Fibroblast of villous mesenchyme (primary cell): Measurements from ENCODE around the gene FRMD5. TPM values are rescaled to one million over a fixed set of nuclear protein-coding genes. Genes with fewer than 3 reads are reported as not detected.
A peak's percentile ranks its signal among the peaks of the same experiment; 100 is the strongest.

Source experiments
- DNase-seq: peaks from one replicate; pipeline ENCODE4 v3.0.0-alpha.2; 2010; ENCODE audit warnings: low read depth
- H3K4me3 ChIP-seq: 2 replicates; pipeline ENCODE4 v1.5.1; 2011; ENCODE audit warnings: low read depth, mild to moderate bottlenecking, low read length
- CTCF ChIP-seq: IDR thresholded peaks from 2 replicates; pipeline ENCODE4 v1.5.1; 2012; ENCODE audit warnings: low read depth, mild to moderate bottlenecking, low read length; ENCODE audit not compliant: insufficient read depth
- total RNA-seq: library from RNA; depleted of rRNA; stranded (reverse); fragments of >200 nt; gene quantifications from 2 replicates; pipeline ENCODE4 v1.2.3, GENCODE V29; 2012

The FRMD5 gene
- total RNA-seq, 1 donor = 1.3 TPM

GRCh38 chr15:43923553-43923952 lies 271.5 kb downstream of the FRMD5 start:
- DNase-seq = no peak
- no peak for TF ChIP-seq CTCF
- H3K4me3 ChIP-seq = no peak overlapping the region

GRCh38 chr15:43922021-43922420 lies 273.1 kb downstream of the FRMD5 start:
- DNase-seq = peak; percentile 93
- TF ChIP-seq CTCF = no peak
- H3K4me3 ChIP-seq = no peak overlapping the region

- no peak overlapping the region for H3K4me3 ChIP-seq
- no peak for TF ChIP-seq CTCF
- peak; percentile 31 for DNase-seq
Measured at GRCh38 chr15:43920815-43921214, 274.3 kb downstream of the FRMD5 start.

- DNase-seq = peak; percentile 69
- TF ChIP-seq CTCF = no peak
Measured at GRCh38 chr15:43920254-43920600, 274.8 kb downstream of the FRMD5 start.

GRCh38 chr15:43919540-43920253 lies 275.4 kb downstream of the FRMD5 start:
- no peak overlapping the region for H3K4me3 ChIP-seq
- peak; percentile 14 for DNase-seq
- no peak for TF ChIP-seq CTCF

More at GRCh38 chr15:43920254-43920600, 274.8 kb downstream of the FRMD5 start:
- H3K4me3 ChIP-seq = no peak overlapping the region

- no peak overlapping the region for H3K4me3 ChIP-seq
- DNase-seq = no peak
- no peak for TF ChIP-seq CTCF
Measured at GRCh38 chr15:43918717-43919116, 276.4 kb downstream of the FRMD5 start.

GRCh38 chr15:43916326-43916660 lies 278.8 kb downstream of the FRMD5 start:
- no peak for TF ChIP-seq CTCF
- no peak overlapping the region for H3K4me3 ChIP-seq
- DNase-seq = no peak
